ENCODE results near the gene ALDH3B2.

Gene ALDH3B2

DNA sequence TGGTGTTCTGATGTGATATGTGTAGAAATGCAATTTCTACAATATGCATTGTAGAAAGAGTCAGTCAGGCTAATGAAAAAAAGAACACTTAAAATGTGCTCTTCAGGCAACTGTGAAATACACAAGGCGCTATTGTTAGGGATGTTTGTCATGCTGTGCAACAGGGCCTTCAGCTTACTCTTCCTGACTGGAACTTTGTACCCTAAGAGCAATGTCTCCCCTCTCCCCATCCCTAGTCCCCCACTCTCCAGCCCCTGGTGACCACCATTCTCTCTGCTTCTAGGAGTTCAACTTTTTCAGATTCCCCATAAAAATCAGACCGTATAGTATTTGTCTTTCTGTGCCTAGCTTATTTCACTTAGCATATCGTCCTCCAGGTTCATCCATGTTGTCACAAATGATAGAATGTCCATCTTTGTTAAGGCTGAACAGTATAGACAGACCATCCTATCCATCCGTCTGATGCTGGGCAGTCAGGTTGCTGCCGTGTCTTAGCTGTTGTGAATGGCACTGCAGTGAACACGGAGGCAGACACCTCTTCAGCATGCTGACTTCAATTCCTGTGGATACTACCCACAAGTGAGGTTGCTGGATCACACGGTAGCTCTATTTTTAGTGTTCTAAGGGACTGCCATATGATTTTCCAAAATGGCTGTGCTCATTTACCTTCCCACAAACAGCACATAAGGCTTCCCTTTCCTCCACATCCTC lies 57.0 kb downstream of the ALDH3B2 start:
- Histone ChIP-seq H3K4me3 (replicated peaks; ENCODE audit: insufficient read depth, low read length) (no peak overlapping the region), H3K27me3 (ENCODE audit: insufficient read depth, poor library complexity, severe bottlenecking) (no peaks in the 10 kb centered on the region), H3K27ac (replicated peaks) (no peak overlapping the region)
- no peak for TF ChIP-seq SPI1 (IDR thresholded peaks at IDR 0.05; ENCODE audit: borderline replicate concordance, low read depth)
- TF ChIP-seq, protein P1, sequence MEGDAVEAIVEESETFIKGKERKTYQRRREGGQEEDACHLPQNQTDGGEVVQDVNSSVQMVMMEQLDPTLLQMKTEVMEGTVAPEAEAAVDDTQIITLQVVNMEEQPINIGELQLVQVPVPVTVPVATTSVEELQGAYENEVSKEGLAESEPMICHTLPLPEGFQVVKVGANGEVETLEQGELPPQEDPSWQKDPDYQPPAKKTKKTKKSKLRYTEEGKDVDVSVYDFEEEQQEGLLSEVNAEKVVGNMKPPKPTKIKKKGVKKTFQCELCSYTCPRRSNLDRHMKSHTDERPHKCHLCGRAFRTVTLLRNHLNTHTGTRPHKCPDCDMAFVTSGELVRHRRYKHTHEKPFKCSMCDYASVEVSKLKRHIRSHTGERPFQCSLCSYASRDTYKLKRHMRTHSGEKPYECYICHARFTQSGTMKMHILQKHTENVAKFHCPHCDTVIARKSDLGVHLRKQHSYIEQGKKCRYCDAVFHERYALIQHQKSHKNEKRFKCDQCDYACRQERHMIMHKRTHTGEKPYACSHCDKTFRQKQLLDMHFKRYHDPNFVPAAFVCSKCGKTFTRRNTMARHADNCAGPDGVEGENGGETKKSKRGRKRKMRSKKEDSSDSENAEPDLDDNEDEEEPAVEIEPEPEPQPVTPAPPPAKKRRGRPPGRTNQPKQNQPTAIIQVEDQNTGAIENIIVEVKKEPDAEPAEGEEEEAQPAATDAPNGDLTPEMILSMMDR (IDR thresholded peaks at IDR 0.05; ENCODE audit: insufficient read depth, low read length), result no peak
- TF ChIP-seq, protein P2, sequence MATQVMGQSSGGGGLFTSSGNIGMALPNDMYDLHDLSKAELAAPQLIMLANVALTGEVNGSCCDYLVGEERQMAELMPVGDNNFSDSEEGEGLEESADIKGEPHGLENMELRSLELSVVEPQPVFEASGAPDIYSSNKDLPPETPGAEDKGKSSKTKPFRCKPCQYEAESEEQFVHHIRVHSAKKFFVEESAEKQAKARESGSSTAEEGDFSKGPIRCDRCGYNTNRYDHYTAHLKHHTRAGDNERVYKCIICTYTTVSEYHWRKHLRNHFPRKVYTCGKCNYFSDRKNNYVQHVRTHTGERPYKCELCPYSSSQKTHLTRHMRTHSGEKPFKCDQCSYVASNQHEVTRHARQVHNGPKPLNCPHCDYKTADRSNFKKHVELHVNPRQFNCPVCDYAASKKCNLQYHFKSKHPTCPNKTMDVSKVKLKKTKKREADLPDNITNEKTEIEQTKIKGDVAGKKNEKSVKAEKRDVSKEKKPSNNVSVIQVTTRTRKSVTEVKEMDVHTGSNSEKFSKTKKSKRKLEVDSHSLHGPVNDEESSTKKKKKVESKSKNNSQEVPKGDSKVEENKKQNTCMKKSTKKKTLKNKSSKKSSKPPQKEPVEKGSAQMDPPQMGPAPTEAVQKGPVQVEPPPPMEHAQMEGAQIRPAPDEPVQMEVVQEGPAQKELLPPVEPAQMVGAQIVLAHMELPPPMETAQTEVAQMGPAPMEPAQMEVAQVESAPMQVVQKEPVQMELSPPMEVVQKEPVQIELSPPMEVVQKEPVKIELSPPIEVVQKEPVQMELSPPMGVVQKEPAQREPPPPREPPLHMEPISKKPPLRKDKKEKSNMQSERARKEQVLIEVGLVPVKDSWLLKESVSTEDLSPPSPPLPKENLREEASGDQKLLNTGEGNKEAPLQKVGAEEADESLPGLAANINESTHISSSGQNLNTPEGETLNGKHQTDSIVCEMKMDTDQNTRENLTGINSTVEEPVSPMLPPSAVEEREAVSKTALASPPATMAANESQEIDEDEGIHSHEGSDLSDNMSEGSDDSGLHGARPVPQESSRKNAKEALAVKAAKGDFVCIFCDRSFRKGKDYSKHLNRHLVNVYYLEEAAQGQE (IDR thresholded peaks at IDR 0.05; ENCODE audit: insufficient replicate concordance, low read depth), result no peak
- TF ChIP-seq POLR2AphosphoS5 (IDR thresholded peaks at IDR 0.05; ENCODE audit: low read depth), result no peak
- TF ChIP-seq GABPA (IDR thresholded peaks at IDR 0.05; ENCODE audit: low read depth), result no peak
- DNase-seq (ENCODE audit: low read depth in 1 of 2, low spot score in 1 of 2), result no peak

DNA sequence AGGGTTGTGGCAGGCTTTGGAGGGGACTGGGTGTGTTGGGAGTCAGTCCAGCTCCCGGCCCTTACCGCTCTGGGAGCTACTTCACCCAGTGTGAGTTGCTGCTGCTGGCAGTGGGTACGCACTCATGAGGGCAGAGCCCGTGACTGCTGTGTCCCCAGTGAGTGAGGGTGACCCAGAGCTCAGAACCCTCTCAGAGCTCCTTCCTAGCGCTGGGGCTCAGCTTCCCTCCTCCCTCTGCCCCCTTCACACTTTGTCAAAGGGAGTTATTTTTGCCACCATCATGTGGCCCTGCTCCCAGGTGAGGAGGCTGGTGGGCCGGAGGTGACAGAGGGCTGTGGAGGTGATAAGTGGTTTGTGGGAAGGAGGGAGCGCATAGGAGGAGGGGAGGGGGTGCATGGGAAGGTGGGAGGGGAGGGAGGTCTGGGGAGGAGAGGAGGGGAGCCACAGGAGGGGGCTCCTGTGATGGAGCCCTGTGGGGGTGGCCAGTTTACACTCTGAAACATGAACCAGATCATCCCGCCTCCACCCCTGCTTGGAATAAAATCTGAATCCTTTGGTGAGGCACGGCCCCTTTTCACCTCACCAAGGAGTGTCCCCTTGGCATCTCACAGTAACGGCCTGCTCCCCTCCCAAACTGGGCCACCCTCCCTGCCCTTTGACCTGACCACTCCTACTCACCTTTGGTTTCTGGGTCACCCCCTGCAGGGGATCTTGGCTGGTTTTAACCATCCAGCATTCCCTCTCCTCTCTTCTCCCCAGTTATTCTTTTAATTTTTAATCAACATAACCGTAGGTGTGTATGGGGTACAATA lies 57.8 kb downstream of the ALDH3B2 start:
- no peak for TF ChIP-seq POLR2AphosphoS5 (IDR thresholded peaks at IDR 0.05; ENCODE audit: low read depth)
- no peak for TF ChIP-seq GABPA (IDR thresholded peaks at IDR 0.05; ENCODE audit: low read depth)
- TF ChIP-seq, protein P2 (IDR thresholded peaks at IDR 0.05; ENCODE audit: insufficient replicate concordance, low read depth), result no peak
- TF ChIP-seq, protein P1 (IDR thresholded peaks at IDR 0.05; ENCODE audit: insufficient read depth, low read length), result no peak
- no peak for TF ChIP-seq SPI1 (IDR thresholded peaks at IDR 0.05; ENCODE audit: borderline replicate concordance, low read depth)

DNA sequence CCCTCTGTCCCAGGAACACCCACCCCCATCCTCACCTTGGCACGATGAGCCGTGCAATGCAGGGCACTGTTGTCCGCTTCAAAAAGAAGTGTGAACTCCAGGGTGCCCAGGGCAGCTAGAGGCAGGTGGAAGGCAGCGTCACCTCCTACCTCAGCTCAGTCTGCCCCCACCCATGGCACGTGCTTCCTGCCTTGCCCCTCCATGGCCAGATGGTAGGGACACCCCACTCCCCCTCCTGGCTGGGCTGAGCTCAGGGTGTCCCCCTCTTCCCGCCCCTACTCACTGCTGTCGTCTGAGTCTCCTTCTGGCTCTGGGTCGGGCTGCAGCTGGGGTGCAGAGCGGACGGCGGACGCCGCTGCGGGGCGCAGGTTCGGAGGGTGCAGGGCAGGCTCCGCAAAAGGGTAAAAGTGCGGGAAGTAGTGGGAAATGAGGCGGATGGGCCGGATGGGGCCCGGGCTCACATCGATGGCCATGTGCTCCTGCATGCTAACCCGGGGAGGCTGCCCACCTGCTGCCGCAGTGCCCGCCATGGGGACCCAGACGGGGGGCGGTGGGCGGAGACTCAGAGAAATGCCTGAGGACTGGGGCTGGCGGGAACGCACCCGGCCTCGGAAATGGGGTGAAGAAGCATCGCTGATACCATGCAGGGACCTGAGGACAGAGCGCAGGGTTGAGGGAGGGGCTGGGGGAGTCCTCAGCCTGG lies 58.5 kb downstream of the ALDH3B2 start:
- no peak for DNase-seq (ENCODE audit: low read depth in 1 of 2, low spot score in 1 of 2)
- Histone ChIP-seq H3K27me3 (ENCODE audit: insufficient read depth, poor library complexity, severe bottlenecking) (no peaks in the 10 kb centered on the region), H3K4me3 (replicated peaks; ENCODE audit: insufficient read depth, low read length) (no peak overlapping the region), H3K27ac (replicated peaks) (no peak overlapping the region)
- no peak for TF ChIP-seq GABPA (IDR thresholded peaks at IDR 0.05; ENCODE audit: low read depth)
- TF ChIP-seq SPI1 (IDR thresholded peaks at IDR 0.05; ENCODE audit: borderline replicate concordance, low read depth), result no peak
- TF ChIP-seq POLR2AphosphoS5 (IDR thresholded peaks at IDR 0.05; ENCODE audit: low read depth), result no peak; the same call in 1 of the 2 replicates
- TF ChIP-seq, protein P2 (IDR thresholded peaks at IDR 0.05; ENCODE audit: insufficient replicate concordance, low read depth), result no peak
- TF ChIP-seq, protein P1 (IDR thresholded peaks at IDR 0.05; ENCODE audit: insufficient read depth, low read length), result no peak

More for the DNA sequence above, 57.8 kb downstream of the ALDH3B2 start:
- no peak overlapping the region for H3K27ac ChIP-seq (replicated peaks)
- H3K4me3 ChIP-seq (replicated peaks; ENCODE audit: insufficient read depth, low read length), result no peak overlapping the region
- no peak for DNase-seq (ENCODE audit: low read depth in 1 of 2, low spot score in 1 of 2)
- H3K27me3 ChIP-seq (ENCODE audit: insufficient read depth, poor library complexity, severe bottlenecking), result no peaks in the 10 kb centered on the region
